ENCODE results near the gene ATP6V1F.
"Not testable (repeated sequence)": the region's sequence is repeated elsewhere in the genome, so short reads cannot be mapped to it uniquely, and the experiment has no call there.

The ATP6V1F gene

GRCh38 chr7:128906001-128906765 lies 43.5 kb downstream of the ATP6V1F start:
- no peak overlapping the region for H3K4me3 Mint-ChIP-seq
- no peaks in the 10 kb centered on the region for H3K9me3 Mint-ChIP-seq
- H3K36me3 Mint-ChIP-seq (ENCODE audit: low read depth), result no peaks in the 10 kb centered on the region
- H3K4me1 Mint-ChIP-seq (ENCODE audit: low read depth), result no peaks in the 10 kb centered on the region
- no peak overlapping the region for H3K27ac Mint-ChIP-seq
- peaks cover 35% of the 10 kb centered on the region for H3K27me3 Mint-ChIP-seq

GRCh38 chr7:128906766-128907559 lies 44.3 kb downstream of the ATP6V1F start:
- H3K36me3 Mint-ChIP-seq (ENCODE audit: low read depth), result no peaks in the 10 kb centered on the region
- no peak overlapping the region for H3K27ac Mint-ChIP-seq
- no peak overlapping the region for H3K4me3 Mint-ChIP-seq
- H3K4me1 Mint-ChIP-seq (ENCODE audit: low read depth), result no peaks in the 10 kb centered on the region
- H3K9me3 Mint-ChIP-seq, result no peaks in the 10 kb centered on the region
- peaks cover 38% of the 10 kb centered on the region for H3K27me3 Mint-ChIP-seq

GRCh38 chr7:128908750-128909624 lies 46.3 kb downstream of the ATP6V1F start:
- Mint-ChIP-seq H3K4me3 (no peak overlapping the region), H3K36me3 (ENCODE audit: low read depth) (no peaks in the 10 kb centered on the region), H3K27me3 (peaks cover 43% of the 10 kb centered on the region), H3K27ac (no peak overlapping the region), H3K9me3 (no peaks in the 10 kb centered on the region), H3K4me1 (ENCODE audit: low read depth) (no peaks in the 10 kb centered on the region)

GRCh38 chr7:128909625-128910568 lies 47.2 kb downstream of the ATP6V1F start:
- H3K27ac Mint-ChIP-seq, result no peak overlapping the region
- peaks cover 49% of the 10 kb centered on the region for H3K27me3 Mint-ChIP-seq
- H3K36me3 Mint-ChIP-seq (ENCODE audit: low read depth), result no peaks in the 10 kb centered on the region
- H3K4me3 Mint-ChIP-seq, result no peak overlapping the region
- H3K4me1 Mint-ChIP-seq (ENCODE audit: low read depth), result peaks cover 5% of the 10 kb centered on the region
- H3K9me3 Mint-ChIP-seq, result no peaks in the 10 kb centered on the region

GRCh38 chr7:128910569-128910945 lies 47.9 kb downstream of the ATP6V1F start, which contains the start of gene KCP:
TSS of gene KCP (minus strand) at chr7:128910709. CDS start at chr7:128910676, 33 bp downstream.
- peaks cover 9% of the 10 kb centered on the region for H3K4me1 Mint-ChIP-seq (ENCODE audit: low read depth)
- H3K9me3 Mint-ChIP-seq, result no peaks in the 10 kb centered on the region
- H3K27ac Mint-ChIP-seq, result no peak within 1 kb of the TSS
- H3K36me3 Mint-ChIP-seq (ENCODE audit: low read depth), result no peaks in the 10 kb centered on the region
- no peak within 1 kb of the TSS for H3K4me3 Mint-ChIP-seq
- H3K27me3 Mint-ChIP-seq, result peaks cover 53% of the 10 kb centered on the region

- Mint-ChIP-seq H3K27me3 (peaks cover 57% of the 10 kb centered on the region), H3K4me1 (ENCODE audit: low read depth) (peaks cover 9% of the 10 kb centered on the region), H3K27ac (no peak overlapping the region), H3K4me3 (no peak overlapping the region), H3K9me3 (no peaks in the 10 kb centered on the region), H3K36me3 (ENCODE audit: low read depth) (no peaks in the 10 kb centered on the region)
Observed at GRCh38 chr7:128911423-128912031, 48.9 kb downstream of the ATP6V1F start.

GRCh38 chr7:128912281-128912680 lies 49.6 kb downstream of the ATP6V1F start:
- no peak overlapping the region for H3K27ac Mint-ChIP-seq
- no peaks in the 10 kb centered on the region for H3K36me3 Mint-ChIP-seq (ENCODE audit: low read depth)
- no peak overlapping the region for H3K4me3 Mint-ChIP-seq
- no peaks in the 10 kb centered on the region for H3K9me3 Mint-ChIP-seq
- peaks cover 9% of the 10 kb centered on the region for H3K4me1 Mint-ChIP-seq (ENCODE audit: low read depth)
- peaks cover 65% of the 10 kb centered on the region for H3K27me3 Mint-ChIP-seq

GRCh38 chr7:128912709-128913495 lies 50.2 kb downstream of the ATP6V1F start:
- H3K27me3 Mint-ChIP-seq, result peaks cover 60% of the 10 kb centered on the region
- H3K27ac Mint-ChIP-seq; H3K36me3 Mint-ChIP-seq (ENCODE audit: low read depth); H3K4me1 Mint-ChIP-seq (ENCODE audit: low read depth); H3K4me3 Mint-ChIP-seq; H3K9me3 Mint-ChIP-seq: not testable (repeated sequence)

- H3K27ac Mint-ChIP-seq, result no peak overlapping the region
- peaks cover 9% of the 10 kb centered on the region for H3K4me1 Mint-ChIP-seq (ENCODE audit: low read depth)
- peaks cover 54% of the 10 kb centered on the region for H3K27me3 Mint-ChIP-seq
- no peaks in the 10 kb centered on the region for H3K9me3 Mint-ChIP-seq
- H3K36me3 Mint-ChIP-seq (ENCODE audit: low read depth), result no peaks in the 10 kb centered on the region
- no peak overlapping the region for H3K4me3 Mint-ChIP-seq
Observed at GRCh38 chr7:128913870-128914565, 51.4 kb downstream of the ATP6V1F start.

GRCh38 chr7:128914566-128915151 lies 52.0 kb downstream of the ATP6V1F start:
- H3K27me3 Mint-ChIP-seq, result peaks cover 50% of the 10 kb centered on the region
- no peaks in the 10 kb centered on the region for H3K36me3 Mint-ChIP-seq (ENCODE audit: low read depth)
- H3K9me3 Mint-ChIP-seq, result no peaks in the 10 kb centered on the region
- H3K27ac Mint-ChIP-seq, result no peak overlapping the region
- H3K4me3 Mint-ChIP-seq, result no peak overlapping the region
- H3K4me1 Mint-ChIP-seq (ENCODE audit: low read depth), result peaks cover 9% of the 10 kb centered on the region

- H3K9me3 Mint-ChIP-seq, result no peaks in the 10 kb centered on the region
- H3K27ac Mint-ChIP-seq, result peak overlapping the region; percentile 48
- H3K4me3 Mint-ChIP-seq, result peak overlapping the region; percentile 73
- H3K4me1 Mint-ChIP-seq (ENCODE audit: low read depth), result peaks cover 9% of the 10 kb centered on the region
- peaks cover 45% of the 10 kb centered on the region for H3K27me3 Mint-ChIP-seq
- H3K36me3 Mint-ChIP-seq (ENCODE audit: low read depth), result no peaks in the 10 kb centered on the region
Observed at GRCh38 chr7:128915271-128915819, 52.7 kb downstream of the ATP6V1F start.

Measured in stimulated activated naive CD8-positive, alpha-beta T cell treated with anti-CD3 and anti-CD28 coated beads, Interleukin-15, Interleukin-2, amounts not matched to agents 100 ng/mL and 50 ng/mL, for 24 hours (primary cell).